ENCODE data around the gene MAFB. TPM values are rescaled to one million over a fixed set of nuclear protein-coding genes. Genes with fewer than 3 reads are reported as not detected.

The MAFB gene
- total RNA-seq, 1 experiment from 2014 or later = 0.85 TPM

DNA sequence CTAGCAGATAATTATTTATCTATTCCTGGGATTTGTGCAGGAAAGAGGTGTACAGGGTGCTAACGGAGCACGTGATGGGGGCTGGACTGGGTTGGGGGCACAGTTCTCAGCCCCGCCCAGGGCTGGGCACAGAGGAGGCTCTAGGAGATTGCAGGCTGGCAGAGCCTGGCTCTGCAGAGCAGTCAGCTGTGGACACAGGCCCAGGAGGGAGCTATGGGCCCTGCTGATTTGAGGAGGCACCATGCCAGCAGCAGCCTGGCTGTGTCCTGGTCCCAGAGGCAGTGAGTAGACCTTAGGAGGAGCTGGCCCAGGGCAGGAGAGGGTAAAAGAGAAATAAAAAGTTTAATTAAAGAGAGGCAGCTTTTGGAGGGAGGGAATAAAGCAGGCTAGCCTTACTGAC is 19.3 kb downstream of the MAFB start:
- H2AFZ ChIP-seq (ENCODE audit: low read length) = no peak overlapping the region
- H3K9me3 ChIP-seq (ENCODE audit: control insufficient read depth, low read depth, low read length) = no peaks in the 10 kb centered on the region
- no peak overlapping the region for H2BK120ac ChIP-seq (ENCODE audit: low read depth, low read length, poor library complexity, severe bottlenecking)
- H3K27ac Mint-ChIP-seq = no peak overlapping the region; a peak in 1 of 7 replicates
- no peak overlapping the region for H4K91ac ChIP-seq (ENCODE audit: insufficient read length, low read depth, low read length)
- H2AK5ac ChIP-seq (ENCODE audit: insufficient read length, low read length) = no peak overlapping the region
- H3K79me2 ChIP-seq (ENCODE audit: insufficient read depth, low read length) = no peaks in the 10 kb centered on the region
- no peaks in the 10 kb centered on the region; a peak in 1 of 5 replicates for H3K9me3 Mint-ChIP-seq
- no peak overlapping the region for H3K27ac ChIP-seq (ENCODE audit: insufficient read length, low read depth, low read length)
- no peak overlapping the region for H2BK15ac ChIP-seq (ENCODE audit: low read depth, low read length)
- H3K4me1 Mint-ChIP-seq = peaks cover 9 to 14% of the 10 kb centered on the region in 2 experiments
- H3K27me3 Mint-ChIP-seq (ENCODE audit: low read depth) = peaks cover 11% of the 10 kb centered on the region
- no peak for DNase-seq
- no peak overlapping the region for H4K8ac ChIP-seq (replicated peaks; ENCODE audit: insufficient read length, low read depth, low read length)
- H2BK20ac ChIP-seq (ENCODE audit: low read depth, low read length, poor library complexity, severe bottlenecking) = no peak overlapping the region
- no peak overlapping the region for H3K56ac ChIP-seq (ENCODE audit: insufficient read length, low read depth, low read length)
- H3K4me1 ChIP-seq (ENCODE audit: insufficient read depth, low read length) = peaks cover 9% of the 10 kb centered on the region; the same call in 1 of the 2 replicates
- no peak overlapping the region for H3K23ac ChIP-seq (ENCODE audit: insufficient read length, low read depth, low read length)
- H2BK5ac ChIP-seq (ENCODE audit: insufficient read length, low read length) = no peak overlapping the region
- H4K20me1 ChIP-seq (ENCODE audit: control insufficient read depth, insufficient read depth, insufficient read length) = peaks cover 2% of the 10 kb centered on the region
- no peak overlapping the region for H3K14ac ChIP-seq (ENCODE audit: insufficient read depth, low read length)
- no peaks in the 10 kb centered on the region for H3K79me1 ChIP-seq (ENCODE audit: insufficient read depth, low read depth, low read length, poor library complexity, severe bottlenecking)
- no peak overlapping the region for H3K4me3 Mint-ChIP-seq
- no peak overlapping the region for H3K4ac ChIP-seq (ENCODE audit: low read depth, low read length)
- no peaks in the 10 kb centered on the region for H3K27me3 ChIP-seq (ENCODE audit: insufficient read depth, low read length)
- no peak overlapping the region for H3T11ph ChIP-seq (ENCODE audit: low read length)
- no peak overlapping the region for H3K18ac ChIP-seq (ENCODE audit: insufficient read length, low read depth, low read length)
- H3K4me2 ChIP-seq (ENCODE audit: insufficient read depth, insufficient read length, low read length) = no peak overlapping the region
- H4K5ac ChIP-seq (ENCODE audit: insufficient read length, low read depth, low read length) = no peak overlapping the region
- WGBS (ENCODE audit: extremely low coverage, insufficient read length, low lambda C conversion rate) = no CpG with 5 or more reads among the region's 3 CpGs
- TF ChIP-seq, protein P1, sequence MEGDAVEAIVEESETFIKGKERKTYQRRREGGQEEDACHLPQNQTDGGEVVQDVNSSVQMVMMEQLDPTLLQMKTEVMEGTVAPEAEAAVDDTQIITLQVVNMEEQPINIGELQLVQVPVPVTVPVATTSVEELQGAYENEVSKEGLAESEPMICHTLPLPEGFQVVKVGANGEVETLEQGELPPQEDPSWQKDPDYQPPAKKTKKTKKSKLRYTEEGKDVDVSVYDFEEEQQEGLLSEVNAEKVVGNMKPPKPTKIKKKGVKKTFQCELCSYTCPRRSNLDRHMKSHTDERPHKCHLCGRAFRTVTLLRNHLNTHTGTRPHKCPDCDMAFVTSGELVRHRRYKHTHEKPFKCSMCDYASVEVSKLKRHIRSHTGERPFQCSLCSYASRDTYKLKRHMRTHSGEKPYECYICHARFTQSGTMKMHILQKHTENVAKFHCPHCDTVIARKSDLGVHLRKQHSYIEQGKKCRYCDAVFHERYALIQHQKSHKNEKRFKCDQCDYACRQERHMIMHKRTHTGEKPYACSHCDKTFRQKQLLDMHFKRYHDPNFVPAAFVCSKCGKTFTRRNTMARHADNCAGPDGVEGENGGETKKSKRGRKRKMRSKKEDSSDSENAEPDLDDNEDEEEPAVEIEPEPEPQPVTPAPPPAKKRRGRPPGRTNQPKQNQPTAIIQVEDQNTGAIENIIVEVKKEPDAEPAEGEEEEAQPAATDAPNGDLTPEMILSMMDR (conservative IDR thresholded peaks at IDR 0.05) = no peak
- no peaks in the 10 kb centered on the region for H3K23me2 ChIP-seq (ENCODE audit: insufficient read length, low read depth, low read length, poor library complexity, severe bottlenecking)
- H3K9ac ChIP-seq (ENCODE audit: extremely low read depth, insufficient read length, low read length) = no peak overlapping the region
- no peak overlapping the region for H2BK12ac ChIP-seq (ENCODE audit: insufficient read length, low read depth, low read length)
- H3K36me3 Mint-ChIP-seq (ENCODE audit: insufficient read depth in 1 of 3, low read depth in 3 of 3) = peaks cover 0 to 2% (median 0%) of the 10 kb centered on the region in 3 experiments; a peak in 1 of 7 replicates
